Measurements from ENCODE around the gene DCUN1D1. TPM values are rescaled to one million over a fixed set of nuclear protein-coding genes. Genes with fewer than 3 reads are reported as not detected.

The DCUN1D1 gene
- total and polyA plus RNA-seq, 2 experiments from 2014 or later, result 29.5 to 53.5 TPM

DNA sequence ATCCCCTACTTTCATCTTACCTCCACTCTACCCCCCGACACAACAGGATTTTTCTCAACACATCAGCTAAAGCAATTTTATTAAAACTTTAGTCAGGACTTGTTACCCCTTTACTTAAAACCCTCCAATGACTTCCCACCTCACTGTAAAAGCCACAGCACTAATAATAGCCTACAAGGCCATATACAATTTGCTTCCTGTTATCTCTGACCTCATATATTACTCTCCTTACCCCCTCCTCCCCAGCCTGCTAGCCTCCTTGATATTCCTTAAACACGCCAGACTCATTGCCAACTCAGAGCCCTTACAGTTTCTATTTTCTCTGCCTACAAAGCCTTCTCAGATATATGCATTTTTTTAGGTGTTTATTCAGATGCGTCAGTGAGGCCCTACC, 54.4 kb downstream of the DCUN1D1 start:
- no peak overlapping the region for H3K4me3 Mint-ChIP-seq
- no peak overlapping the region for H3K4me3 ChIP-seq
- H3K36me3 Mint-ChIP-seq (ENCODE audit: low read depth), result peaks cover 3% of the 10 kb centered on the region; the same call in 1 of the 3 replicates
- H2AFZ ChIP-seq, result no peak overlapping the region
- no peak for ATAC-seq
- no peaks in the 10 kb centered on the region for H3K79me2 ChIP-seq (replicated peaks; ENCODE audit: insufficient read depth)
- H4K20me1 ChIP-seq (replicated peaks; ENCODE audit: insufficient read depth), result no peaks in the 10 kb centered on the region
- H3K4me1 Mint-ChIP-seq, result peaks cover 17% of the 10 kb centered on the region
- no peaks in the 10 kb centered on the region for H3K27me3 Mint-ChIP-seq (ENCODE audit: insufficient read depth, low read depth, poor library complexity)
- H3K27ac ChIP-seq (ENCODE audit: low read depth), result no peak overlapping the region; the same call in 1 of the 2 replicates
- no peaks in the 10 kb centered on the region for H3K27me3 ChIP-seq (ENCODE audit: insufficient read depth)
- TF ChIP-seq NANOG (IDR thresholded peaks at IDR 0.05; ENCODE audit: borderline replicate concordance) (no peak), ZNF114 (CRISPR knock-in tag; IDR thresholded peaks at IDR 0.05) (no peak), EZH2 (IDR thresholded peaks at IDR 0.05; ENCODE audit: low read depth, unreplicated experiment) (no peak), STAT1 (IDR thresholded peaks at IDR 0.05; ENCODE audit: unreplicated experiment) (no peak), CREB1 (CRISPR knock-in tag; IDR thresholded peaks at IDR 0.05; ENCODE audit: low read depth) (no peak), REST (IDR thresholded peaks at IDR 0.05; ENCODE audit: unreplicated experiment) (no peak), ETS1 (IDR thresholded peaks at IDR 0.05) (no peak), JUNB (IDR thresholded peaks at IDR 0.05; ENCODE audit: unreplicated experiment) (no peak), ZNF331 (CRISPR knock-in tag; IDR thresholded peaks at IDR 0.05; ENCODE audit: low read depth) (no peak), ZNF462 (CRISPR knock-in tag; IDR thresholded peaks at IDR 0.05) (no peak), EZH2phosphoT487 (IDR thresholded peaks at IDR 0.05; ENCODE audit: unreplicated experiment) (no peak)
- TF ChIP-seq, protein P1, sequence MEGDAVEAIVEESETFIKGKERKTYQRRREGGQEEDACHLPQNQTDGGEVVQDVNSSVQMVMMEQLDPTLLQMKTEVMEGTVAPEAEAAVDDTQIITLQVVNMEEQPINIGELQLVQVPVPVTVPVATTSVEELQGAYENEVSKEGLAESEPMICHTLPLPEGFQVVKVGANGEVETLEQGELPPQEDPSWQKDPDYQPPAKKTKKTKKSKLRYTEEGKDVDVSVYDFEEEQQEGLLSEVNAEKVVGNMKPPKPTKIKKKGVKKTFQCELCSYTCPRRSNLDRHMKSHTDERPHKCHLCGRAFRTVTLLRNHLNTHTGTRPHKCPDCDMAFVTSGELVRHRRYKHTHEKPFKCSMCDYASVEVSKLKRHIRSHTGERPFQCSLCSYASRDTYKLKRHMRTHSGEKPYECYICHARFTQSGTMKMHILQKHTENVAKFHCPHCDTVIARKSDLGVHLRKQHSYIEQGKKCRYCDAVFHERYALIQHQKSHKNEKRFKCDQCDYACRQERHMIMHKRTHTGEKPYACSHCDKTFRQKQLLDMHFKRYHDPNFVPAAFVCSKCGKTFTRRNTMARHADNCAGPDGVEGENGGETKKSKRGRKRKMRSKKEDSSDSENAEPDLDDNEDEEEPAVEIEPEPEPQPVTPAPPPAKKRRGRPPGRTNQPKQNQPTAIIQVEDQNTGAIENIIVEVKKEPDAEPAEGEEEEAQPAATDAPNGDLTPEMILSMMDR (conservative IDR thresholded peaks at IDR 0.05; ENCODE audit: low read depth in 2 of 2), result no peak
- H3K27ac Mint-ChIP-seq, result no peak overlapping the region
- no peaks in the 10 kb centered on the region for H3F3A ChIP-seq (replicated peaks; ENCODE audit: low read depth)
- H3K9me2 ChIP-seq (ENCODE audit: insufficient read depth), result no peaks in the 10 kb centered on the region
- H3K4me2 ChIP-seq, result no peak overlapping the region
- H3K36me3 ChIP-seq (ENCODE audit: insufficient read depth), result no peaks in the 10 kb centered on the region
- no peak for DNase-seq (ENCODE audit: low spot score)
- H3K4me1 ChIP-seq (ENCODE audit: insufficient read depth), result peaks cover under 1% of the 10 kb centered on the region; the same call in 1 of the 2 replicates
- no peaks in the 10 kb centered on the region for H3K9me3 Mint-ChIP-seq
